GM12801 (cell line): ENCODE data around the gene ZNF335.

Experiments used
- CTCF ChIP-seq: IDR thresholded peaks from one replicate; pipeline ENCODE4 v1.5.1; 2011; ENCODE audit warnings: control low read depth; ENCODE audit not compliant: insufficient read length; ENCODE audit errors: extremely low read depth

Gene ZNF335

DNA sequence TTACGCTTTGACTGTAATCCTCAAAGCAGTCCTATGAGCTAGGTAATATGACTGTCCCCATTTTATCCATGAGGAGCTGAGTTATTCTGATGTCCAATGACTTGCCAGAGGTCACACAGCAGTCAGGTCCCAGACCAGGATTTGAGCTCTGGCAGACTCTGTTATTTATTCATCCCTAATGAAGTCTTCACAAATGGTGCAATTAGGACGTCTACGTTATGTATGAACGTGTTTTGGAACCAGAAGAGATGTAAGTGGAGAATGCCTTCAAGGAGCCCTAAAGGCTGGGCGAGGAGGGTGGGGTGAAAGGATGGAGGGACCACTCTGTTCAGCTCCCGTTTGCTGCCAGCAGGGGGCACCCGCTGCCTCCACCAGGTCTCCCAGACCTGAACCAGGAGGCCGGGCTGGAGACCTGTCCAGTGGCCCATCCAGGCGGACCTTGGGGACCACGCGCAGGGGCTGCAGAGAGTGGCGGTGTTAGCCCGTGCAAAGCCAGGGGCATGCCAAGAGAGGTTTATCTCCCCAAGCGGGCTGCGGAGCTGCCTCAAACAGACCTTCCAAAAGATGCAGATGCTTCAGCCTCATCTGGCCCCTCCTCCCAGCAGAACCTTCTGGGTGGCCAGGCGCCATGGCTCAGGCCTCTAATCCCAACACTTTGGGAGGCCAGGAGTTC lies 15.2 kb upstream of the ZNF335 start:
- no peak for TF ChIP-seq CTCF

GRCh38 chr20:45985573-45985972 lies 13.6 kb upstream of the ZNF335 start:
- no peak for TF ChIP-seq CTCF

DNA sequence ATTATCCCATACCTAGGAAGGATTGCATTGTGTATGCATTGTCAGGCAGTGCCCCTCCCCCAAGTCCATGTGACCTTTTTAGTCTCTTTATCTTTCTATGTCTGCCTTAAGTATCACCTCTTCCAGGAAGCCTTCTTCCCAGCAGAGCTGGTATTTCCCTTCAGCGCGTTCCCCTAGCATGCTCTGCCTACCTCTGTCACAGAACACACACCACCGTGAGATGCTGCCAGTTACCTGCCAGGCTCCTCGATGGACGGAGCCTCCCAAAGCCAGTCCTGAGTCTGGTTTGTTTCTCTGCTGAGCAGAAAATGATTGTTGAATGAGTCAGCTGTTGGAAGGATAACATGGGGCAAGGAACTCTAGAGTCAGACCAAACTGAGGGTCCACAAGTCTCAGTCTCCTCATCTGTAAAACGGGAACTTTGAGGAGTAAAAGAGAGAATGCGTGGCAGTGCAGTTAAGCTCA lies 11.3 kb upstream of the ZNF335 start:
- no peak for TF ChIP-seq CTCF

GRCh38 chr20:45981261-45981660 lies 9.3 kb upstream of the ZNF335 start:
- no peak for TF ChIP-seq CTCF

DNA sequence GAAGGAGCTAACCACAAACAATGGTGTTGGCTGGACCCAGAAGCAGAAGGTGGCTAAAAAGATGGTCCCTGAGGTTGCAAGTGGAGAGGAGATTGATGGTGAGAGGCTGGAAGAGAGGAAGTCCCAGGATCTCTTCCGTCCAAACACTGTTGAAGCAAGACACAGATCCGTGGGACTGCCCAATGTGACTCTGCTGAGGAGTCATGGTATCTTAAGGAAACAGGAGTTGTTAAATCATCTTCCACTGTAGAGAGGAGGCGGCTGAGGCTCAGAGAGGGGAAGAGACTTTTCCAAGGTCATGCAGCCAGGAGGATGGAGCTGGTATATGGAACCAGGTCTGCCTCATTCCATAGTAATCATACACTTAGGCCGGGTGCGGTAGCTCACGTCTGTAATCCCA lies 4.1 kb upstream of the ZNF335 start:
- no peak for TF ChIP-seq CTCF

GRCh38 chr20:45975686-45976085 lies 3.7 kb upstream of the ZNF335 start:
- TF ChIP-seq CTCF, result no peak

- TF ChIP-seq CTCF, result no peak
Observed at GRCh38 chr20:45974896-45975565, 3.0 kb upstream of the ZNF335 start.
